ENCODE results near the gene MYH10.

MYH10 gene

GRCh38 chr17:8649157-8650118 lies 18.9 kb upstream of the MYH10 start:
- DNase-seq (ENCODE audit: low read depth in 2 of 2) = no peak

GRCh38 chr17:8647956-8648355 lies 17.4 kb upstream of the MYH10 start:
- no peak for DNase-seq (ENCODE audit: low read depth in 2 of 2)

- DNase-seq (ENCODE audit: low read depth in 2 of 2) = no peak
Measured at GRCh38 chr17:8647202-8647601, 16.7 kb upstream of the MYH10 start.

- no peak for DNase-seq (ENCODE audit: low read depth in 2 of 2)
Measured at GRCh38 chr17:8644507-8644902, 14.0 kb upstream of the MYH10 start.

- DNase-seq (ENCODE audit: low read depth in 2 of 2) = no peak
Measured at GRCh38 chr17:8643855-8644506, 13.5 kb upstream of the MYH10 start.

- DNase-seq (ENCODE audit: low read depth in 2 of 2) = no peak
Measured at GRCh38 chr17:8639709-8640108, 9.2 kb upstream of the MYH10 start.

GRCh38 chr17:8632061-8632460 lies 1.5 kb upstream of the MYH10 start:
- DNase-seq (ENCODE audit: low read depth in 2 of 2) = no peak

- no peak for DNase-seq (ENCODE audit: low read depth in 2 of 2)
Measured at GRCh38 chr17:8631554-8631877, 991 bp upstream of the MYH10 start.

- DNase-seq (ENCODE audit: low read depth in 2 of 2) = peak; percentile 86 to 92
Measured at GRCh38 chr17:8630802-8631553, 453 bp upstream of the MYH10 start.

GRCh38 chr17:8629371-8630226 lies 926 bp downstream of the MYH10 start:
- DNase-seq (ENCODE audit: low read depth in 2 of 2) = peak in 1 of 2 donors; percentile 15

GRCh38 chr17:8628609-8629169 lies 1.8 kb downstream of the MYH10 start:
- no peak for DNase-seq (ENCODE audit: low read depth in 2 of 2)

- no peak for DNase-seq (ENCODE audit: low read depth in 2 of 2)
Measured at GRCh38 chr17:8628172-8628571, 2.4 kb downstream of the MYH10 start.

- DNase-seq (ENCODE audit: low read depth in 2 of 2) = no peak
Measured at GRCh38 chr17:8623591-8623990, 6.9 kb downstream of the MYH10 start.

GRCh38 chr17:8622191-8622590 lies 8.3 kb downstream of the MYH10 start:
- DNase-seq (ENCODE audit: low read depth in 2 of 2) = no peak

- no peak for DNase-seq (ENCODE audit: low read depth in 2 of 2)
Measured at GRCh38 chr17:8621585-8621984, 8.9 kb downstream of the MYH10 start.

GRCh38 chr17:8619294-8619693 lies 11.2 kb downstream of the MYH10 start:
- DNase-seq (ENCODE audit: low read depth in 2 of 2) = no peak

- DNase-seq (ENCODE audit: low read depth in 2 of 2) = no peak
Measured at GRCh38 chr17:8618825-8619224, 11.7 kb downstream of the MYH10 start.

- no peak for DNase-seq (ENCODE audit: low read depth in 2 of 2)
Measured at GRCh38 chr17:8614988-8615387, 15.5 kb downstream of the MYH10 start.

- no peak for DNase-seq (ENCODE audit: low read depth in 2 of 2)
Measured at GRCh38 chr17:8611619-8612298, 18.8 kb downstream of the MYH10 start.

GRCh38 chr17:8611137-8611536 lies 19.4 kb downstream of the MYH10 start:
- no peak for DNase-seq (ENCODE audit: low read depth in 2 of 2)

- DNase-seq (ENCODE audit: low read depth in 2 of 2) = no peak
Measured at GRCh38 chr17:8610558-8610957, 20.0 kb downstream of the MYH10 start.

Measured in stimulated activated CD4-positive, alpha-beta T cell treated with anti-CD3 and anti-CD28 coated beads, Interleukin-4, amount 100 ng/mL, for 48 hours (primary cell).